GM19463 (cell line): ENCODE results near the gene GRIN2A.
"Not testable (repeated sequence)": the region's sequence is repeated elsewhere in the genome, so short reads cannot be mapped to it uniquely, and the experiment has no call there.

Experiments
- ATAC-seq: cut with Tn5 transposase; IDR thresholded peaks from one replicate; pipeline ENCODE4 v1.9.1; 2021; ENCODE audit warnings: mild to moderate bottlenecking, moderate library complexity; ENCODE audit not compliant: unreplicated experiment

GRIN2A gene

GRCh38 chr16:9932000-9932399 is 250.2 kb downstream of the GRIN2A start:
- ATAC-seq: no peak

DNA sequence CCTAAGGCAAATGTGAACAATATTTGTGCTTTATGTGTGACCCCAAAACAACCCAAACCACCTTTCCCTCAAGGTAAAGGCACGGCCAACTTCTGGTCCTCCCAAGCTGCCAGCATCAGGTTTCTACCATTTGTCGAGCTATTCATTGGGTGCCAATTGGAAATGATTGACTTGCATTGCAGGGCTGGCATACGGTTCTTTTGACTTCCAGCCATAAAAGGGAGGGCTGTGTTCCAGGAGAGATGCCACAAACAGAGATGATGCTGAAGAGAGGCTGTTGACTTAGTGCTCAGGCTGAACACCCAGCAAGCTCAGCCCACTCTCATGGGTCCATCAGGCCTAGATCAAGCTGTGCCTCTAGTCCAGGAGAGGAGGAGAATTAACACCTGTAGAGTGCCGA is 252.4 kb downstream of the GRIN2A start:
- ATAC-seq: no peak

DNA sequence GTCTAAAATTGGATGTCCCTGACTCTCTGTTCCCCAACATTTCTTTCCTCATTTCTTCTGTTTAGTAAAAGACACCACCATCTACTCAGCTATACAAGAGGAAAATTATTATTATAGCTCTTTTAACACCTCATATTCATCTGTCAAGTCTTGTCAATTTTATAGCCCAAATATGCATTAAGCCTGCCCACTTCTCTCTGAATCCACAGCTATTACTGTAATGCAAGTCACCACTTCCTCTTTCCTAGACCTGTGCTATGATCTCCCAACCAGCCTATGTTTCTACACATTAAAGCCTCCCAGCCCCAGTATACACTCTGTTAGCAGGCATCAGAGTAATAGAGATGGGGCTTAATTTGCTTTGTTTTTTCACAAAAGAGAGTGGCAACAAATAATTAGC is 252.9 kb downstream of the GRIN2A start:
- peak; percentile 68 for ATAC-seq

DNA sequence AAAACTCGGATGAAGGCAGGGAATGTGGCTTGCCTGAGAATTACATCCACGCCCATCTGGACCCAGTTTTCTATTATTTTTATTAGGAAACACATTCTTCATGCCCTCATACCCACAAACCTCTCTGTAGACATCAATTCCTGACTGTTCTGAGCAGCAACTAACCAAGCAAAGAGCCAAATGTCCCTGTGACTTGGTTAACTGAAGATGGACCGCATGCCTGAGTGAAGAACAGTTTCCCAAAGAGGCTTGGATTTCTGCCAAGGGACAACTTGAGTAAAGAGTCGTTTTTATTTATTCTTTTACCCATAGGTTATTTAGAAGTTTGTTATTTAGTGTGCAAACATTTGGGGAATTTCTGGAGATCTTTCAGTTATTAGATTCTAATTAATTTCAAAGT is 259.8 kb downstream of the GRIN2A start:
- ATAC-seq: no peak

DNA sequence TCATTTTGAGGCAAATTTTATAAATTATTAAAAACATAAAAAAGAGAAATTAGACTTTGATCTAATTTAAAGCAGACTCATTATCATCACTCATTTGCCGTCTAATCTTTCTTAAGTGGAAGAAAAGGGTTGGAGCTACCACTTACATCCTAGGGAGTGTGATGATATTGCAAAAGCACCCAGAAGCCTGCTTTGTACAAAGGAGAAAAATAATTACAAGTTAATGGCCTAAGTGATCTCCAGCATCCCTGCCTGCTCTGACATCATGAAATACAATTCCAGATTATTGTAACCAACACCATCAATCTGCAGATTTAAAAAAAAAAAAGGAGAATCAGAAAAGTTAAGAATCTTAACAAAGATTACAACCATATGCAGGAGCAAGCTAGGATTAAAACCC is 260.2 kb downstream of the GRIN2A start:
- ATAC-seq: no peak

DNA sequence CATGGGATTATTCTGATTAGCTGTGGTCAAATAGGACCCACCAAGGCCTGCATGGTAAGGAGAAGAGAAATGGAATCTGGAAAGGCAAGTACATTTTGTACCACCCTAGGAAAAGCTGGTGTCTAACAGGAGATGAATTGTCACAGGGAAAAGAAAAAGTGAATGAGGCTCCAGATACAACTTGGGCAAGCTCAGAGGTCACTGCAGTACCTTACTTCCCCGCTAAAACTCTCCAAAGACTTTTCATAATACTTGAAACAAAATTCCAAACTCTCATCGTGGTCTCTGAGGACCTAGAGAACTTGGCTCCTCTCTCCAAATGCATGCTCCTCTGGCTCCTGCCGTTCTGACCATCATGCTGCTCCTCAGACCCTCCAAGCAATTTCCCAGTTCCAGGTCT is 262.8 kb downstream of the GRIN2A start:
- no peak for ATAC-seq

DNA sequence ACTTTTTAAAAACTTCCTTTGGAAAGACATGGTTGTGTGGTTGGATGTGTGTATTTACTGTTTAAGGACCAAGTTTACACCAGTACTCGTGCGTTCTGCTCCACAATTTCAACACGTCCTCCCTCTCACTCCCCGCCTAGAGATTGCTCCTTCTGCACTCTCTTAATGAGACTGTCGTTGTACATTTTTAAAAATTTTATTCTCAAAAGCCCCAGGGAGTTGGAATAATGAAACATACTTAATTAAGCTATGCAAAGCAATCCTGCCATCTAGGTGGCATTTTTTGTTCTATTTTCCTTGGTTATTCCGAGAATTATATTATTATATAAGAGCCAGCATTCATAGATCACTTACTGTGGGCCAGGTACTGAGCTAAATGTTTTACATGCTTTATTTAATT is 264.5 kb downstream of the GRIN2A start:
- ATAC-seq: no peak

GRCh38 chr16:9913604-9914326 is 268.5 kb downstream of the GRIN2A start:
- no peak for ATAC-seq

DNA sequence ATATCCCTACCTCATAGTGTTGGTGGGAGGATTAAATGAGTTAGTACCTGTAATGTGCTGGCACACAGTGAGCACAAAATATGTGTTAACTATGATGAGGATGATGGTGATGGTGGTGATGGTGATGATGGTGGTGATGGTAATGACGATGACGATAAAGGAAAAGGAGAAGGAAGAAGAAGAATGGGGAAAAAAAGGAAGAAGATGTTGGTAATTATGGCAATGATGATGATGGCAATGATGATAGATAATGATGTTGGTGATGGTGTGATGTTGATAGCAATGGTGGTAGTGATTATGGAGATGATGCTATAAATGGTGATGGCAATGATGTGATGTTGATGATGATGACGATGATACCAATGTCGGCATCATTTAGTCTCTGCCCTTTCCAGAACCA is 270.2 kb downstream of the GRIN2A start:
- no peak for ATAC-seq

- no peak for ATAC-seq
Observed at GRCh38 chr16:9911231-9911630, 271.0 kb downstream of the GRIN2A start.

DNA sequence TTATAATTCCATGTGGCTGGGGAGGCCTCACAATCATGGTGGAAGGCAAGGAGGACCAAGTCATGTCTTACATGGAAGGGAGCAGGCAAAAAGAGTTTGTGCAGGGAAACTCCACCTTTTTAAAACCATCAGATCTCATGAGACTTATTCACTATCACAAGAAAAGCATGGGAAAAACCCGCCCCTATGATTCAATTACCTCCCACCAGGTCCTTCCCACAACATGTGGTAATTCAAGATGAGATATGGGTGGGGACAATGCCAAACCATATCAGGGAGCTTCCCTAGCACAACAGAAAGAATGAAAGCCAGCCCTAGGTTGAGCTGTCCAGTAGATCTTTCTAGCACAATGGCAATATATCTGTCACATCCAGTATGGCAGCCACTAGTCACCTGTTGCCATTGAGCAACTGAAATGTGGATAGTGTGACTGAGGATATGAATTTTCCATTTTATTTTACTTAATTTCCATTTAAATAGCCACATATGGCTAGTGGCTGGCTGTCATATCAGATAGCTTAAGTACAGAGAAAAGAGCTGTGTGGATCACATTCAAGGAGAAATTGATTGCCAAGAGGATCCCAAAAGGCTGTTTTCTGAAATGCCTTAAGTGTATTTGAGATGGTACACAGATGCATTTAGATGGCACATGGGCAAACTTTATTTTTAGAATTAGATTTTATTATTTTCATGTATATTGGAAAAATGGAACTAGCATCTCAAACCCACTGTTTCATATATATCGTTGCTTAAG is 273.0 kb downstream of the GRIN2A start:
- no peak for ATAC-seq

DNA sequence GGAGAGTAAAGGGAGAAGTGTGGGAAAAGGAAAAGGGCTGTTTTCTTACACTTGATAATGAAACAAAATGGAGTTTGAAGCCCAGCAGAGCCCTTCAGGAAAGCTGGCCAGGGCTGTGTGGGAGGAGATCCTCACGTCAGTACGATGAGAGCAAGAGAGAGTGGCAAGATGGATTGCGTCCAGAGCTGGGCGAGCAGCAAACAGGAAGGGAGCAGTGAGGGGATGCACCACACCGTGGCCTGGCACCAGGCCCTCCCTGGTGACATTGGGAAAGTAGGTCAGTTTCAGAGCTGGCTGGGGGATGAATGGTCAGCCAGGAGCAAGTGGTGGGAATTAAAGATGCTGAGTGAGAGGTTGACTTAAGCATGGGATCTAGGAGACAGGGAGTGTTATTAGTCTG is 273.6 kb downstream of the GRIN2A start:
- ATAC-seq: no peak

- ATAC-seq: no peak
Observed at GRCh38 chr16:9907752-9908151, 274.5 kb downstream of the GRIN2A start.

GRCh38 chr16:9906218-9906617 is 276.0 kb downstream of the GRIN2A start:
- no peak for ATAC-seq

- no peak for ATAC-seq
Observed at GRCh38 chr16:9904526-9904925, 277.7 kb downstream of the GRIN2A start.

DNA sequence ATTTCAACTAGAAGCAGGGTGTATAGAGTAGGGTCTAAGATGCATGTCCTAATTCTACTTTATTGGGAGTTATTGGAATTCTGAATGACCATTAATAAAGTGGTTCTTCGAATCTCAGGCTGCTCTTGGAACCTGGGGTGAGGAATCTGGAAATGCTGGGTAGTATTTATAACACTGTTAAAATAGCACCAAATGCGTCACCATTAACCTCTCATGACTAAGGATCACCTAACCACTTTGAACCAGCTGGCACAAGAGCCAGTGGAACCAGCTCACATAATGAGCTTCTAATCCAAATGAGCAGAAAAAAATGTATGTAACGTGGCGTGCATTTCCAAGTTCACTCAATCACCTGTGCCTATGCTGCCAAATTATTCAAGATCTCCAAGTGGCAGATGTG is 281.7 kb downstream of the GRIN2A start:
- no peak for ATAC-seq

- ATAC-seq: no peak
Observed at GRCh38 chr16:9898555-9898954, 283.7 kb downstream of the GRIN2A start.

DNA sequence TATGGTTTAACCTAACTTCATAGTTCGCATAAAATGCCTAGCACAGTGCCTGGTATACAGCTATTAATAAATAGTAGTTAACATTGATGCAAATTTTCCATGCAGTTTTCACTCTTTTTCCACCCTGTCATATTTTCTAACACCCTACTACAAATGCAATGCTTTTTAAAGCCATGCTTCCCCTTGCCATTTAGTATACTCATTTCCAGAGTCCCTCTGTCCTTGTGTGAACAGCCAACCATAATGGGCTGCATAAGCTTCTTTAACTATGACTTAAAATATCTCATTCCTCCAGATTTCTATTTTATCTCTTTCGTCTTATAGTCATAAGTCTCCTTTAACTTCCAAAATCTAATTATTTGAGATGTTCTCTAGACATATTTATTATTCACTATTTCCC is 284.1 kb downstream of the GRIN2A start:
- no peak for ATAC-seq

- ATAC-seq: no peak
Observed at GRCh38 chr16:9895817-9896216, 286.4 kb downstream of the GRIN2A start.

GRCh38 chr16:9885876-9886275 is 296.4 kb downstream of the GRIN2A start:
- no peak for ATAC-seq

DNA sequence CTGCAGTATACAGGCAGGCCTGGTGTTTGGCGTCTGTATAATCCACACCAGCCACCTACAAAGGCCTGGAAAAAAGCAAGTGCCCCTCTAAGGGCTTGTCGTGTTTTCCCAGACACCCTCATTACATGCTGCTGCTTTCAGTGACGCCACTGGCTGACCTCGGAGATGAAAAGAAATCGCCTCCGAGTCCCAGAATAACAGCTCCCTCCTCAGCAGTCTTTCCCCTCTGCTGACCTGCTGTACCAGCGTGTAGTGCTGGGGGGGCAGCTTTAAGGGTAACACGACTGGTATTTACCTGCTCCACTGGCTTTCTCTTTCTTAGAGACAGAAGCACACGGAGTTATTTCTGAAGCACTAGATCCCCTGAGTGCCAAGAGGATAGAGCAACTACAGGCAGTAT is 296.8 kb downstream of the GRIN2A start:
- no peak for ATAC-seq

DNA sequence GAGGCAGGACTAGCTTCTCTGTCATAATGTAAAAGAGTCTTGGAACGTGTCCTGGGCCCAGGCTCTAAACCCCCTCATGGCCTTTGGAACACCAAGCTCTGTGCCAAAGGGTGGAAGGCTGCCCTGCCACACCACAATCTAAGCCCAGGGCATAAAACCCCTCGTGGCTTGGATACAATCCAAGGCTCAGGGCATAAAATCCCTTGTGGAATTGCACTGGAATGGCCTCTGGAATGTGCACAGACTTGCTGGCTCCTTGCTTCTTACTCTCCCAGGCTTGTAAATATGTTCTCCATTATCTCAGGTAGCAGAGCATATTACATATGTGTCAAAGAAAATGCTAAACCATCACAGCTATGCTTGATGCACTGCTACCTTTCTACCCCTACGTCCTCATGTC is 306.2 kb downstream of the GRIN2A start:
- ATAC-seq: not testable (repeated sequence)

GRCh38 chr16:9874219-9874618 is 308.0 kb downstream of the GRIN2A start:
- no peak for ATAC-seq
